ENCODE data around the gene STK38L. TPM values are rescaled to one million over a fixed set of nuclear protein-coding genes. Genes with fewer than 3 reads are reported as not detected.
A peak's percentile ranks its signal among the peaks of the same experiment; 100 is the strongest.

Gene STK38L
- total and polyA plus RNA-seq, 12 donors = 10.2 to 298 (median 21.0) TPM

DNA sequence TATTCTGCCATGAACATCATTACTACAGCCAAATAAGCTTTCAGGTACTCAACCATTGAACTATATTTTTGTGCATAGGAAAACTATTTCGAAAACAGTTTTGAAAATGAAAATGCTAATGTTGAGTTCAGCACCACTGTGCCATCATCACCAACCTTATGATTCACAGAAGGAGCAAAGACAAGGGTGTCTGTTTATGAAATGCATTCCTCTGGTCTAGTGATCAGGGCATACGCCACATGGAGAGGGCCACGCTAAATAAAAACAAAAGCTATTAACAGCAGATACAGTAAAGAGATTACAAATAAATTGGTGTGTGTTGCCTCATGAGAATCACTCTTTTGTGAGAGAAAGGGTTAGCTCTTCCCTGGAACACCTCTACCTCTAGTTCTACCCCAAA, 45.3 kb downstream of the STK38L start:
- Histone ChIP-seq H3K27me3 (no peaks in the 10 kb centered on the region), H3K4me3 (no peak overlapping the region), H3K9me3 (replicated peaks in 1 of 3) (no peaks in the 10 kb centered on the region), H3K4me1 (replicated peaks in 1 of 2) (peaks cover 42 to 58% of the 10 kb centered on the region in 2 donors), H3K36me3 (replicated peaks in 1 of 2) (no peaks in the 10 kb centered on the region), H3K27ac (no peak overlapping the region)
- no peak for TF ChIP-seq POLR2A (IDR thresholded peaks at IDR 0.05)
- TF ChIP-seq, protein P1, sequence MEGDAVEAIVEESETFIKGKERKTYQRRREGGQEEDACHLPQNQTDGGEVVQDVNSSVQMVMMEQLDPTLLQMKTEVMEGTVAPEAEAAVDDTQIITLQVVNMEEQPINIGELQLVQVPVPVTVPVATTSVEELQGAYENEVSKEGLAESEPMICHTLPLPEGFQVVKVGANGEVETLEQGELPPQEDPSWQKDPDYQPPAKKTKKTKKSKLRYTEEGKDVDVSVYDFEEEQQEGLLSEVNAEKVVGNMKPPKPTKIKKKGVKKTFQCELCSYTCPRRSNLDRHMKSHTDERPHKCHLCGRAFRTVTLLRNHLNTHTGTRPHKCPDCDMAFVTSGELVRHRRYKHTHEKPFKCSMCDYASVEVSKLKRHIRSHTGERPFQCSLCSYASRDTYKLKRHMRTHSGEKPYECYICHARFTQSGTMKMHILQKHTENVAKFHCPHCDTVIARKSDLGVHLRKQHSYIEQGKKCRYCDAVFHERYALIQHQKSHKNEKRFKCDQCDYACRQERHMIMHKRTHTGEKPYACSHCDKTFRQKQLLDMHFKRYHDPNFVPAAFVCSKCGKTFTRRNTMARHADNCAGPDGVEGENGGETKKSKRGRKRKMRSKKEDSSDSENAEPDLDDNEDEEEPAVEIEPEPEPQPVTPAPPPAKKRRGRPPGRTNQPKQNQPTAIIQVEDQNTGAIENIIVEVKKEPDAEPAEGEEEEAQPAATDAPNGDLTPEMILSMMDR (IDR thresholded peaks at IDR 0.05) = no peak
- 92 to 95% (median 95%) methylated on average over 3 of the region's 3 CpGs for WGBS, 4 donors
- intact Hi-C loops (cut with DNase I) = no loop called here
- no peak for DNase-seq

DNA sequence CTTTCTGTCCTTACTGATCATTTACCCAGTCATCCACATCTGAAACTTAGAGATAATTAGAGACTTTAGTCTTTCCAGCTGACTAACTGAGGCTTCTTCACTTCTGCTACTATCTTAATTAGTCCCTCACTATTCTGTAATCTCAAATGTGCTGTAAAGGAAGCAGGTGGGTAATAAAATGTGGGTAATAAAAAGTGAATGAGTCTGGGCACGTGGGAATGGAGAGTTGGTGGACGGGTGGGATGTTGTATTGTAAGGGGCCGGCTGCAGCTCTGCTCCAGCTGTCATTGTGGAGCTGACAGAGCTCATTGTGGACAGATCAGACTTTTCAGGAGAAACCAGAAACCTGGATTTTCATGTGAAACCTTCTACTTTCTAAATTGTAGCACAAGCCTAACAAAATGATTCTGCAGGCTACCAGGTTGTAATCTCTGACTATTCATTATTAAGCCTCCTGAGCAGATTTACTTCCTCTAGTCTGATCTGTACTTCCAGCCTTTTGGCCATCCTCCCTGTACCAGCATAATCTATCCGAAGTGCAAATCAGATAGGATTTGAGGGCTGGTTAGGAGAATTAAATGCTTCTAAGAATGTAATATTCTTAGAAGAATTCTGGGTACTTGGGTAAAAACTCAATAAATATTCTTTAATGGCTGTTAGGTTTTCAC, 46.5 kb downstream of the STK38L start:
- H3K36me3 ChIP-seq (replicated peaks in 1 of 2) = no peaks in the 10 kb centered on the region
- WGBS, 4 donors = 80 to 85% (median 82%) methylated on average over 4 of the region's 4 CpGs
- H3K27ac ChIP-seq = no peak overlapping the region
- H3K4me3 ChIP-seq = no peak overlapping the region
- H3K27me3 ChIP-seq = no peaks in the 10 kb centered on the region
- intact Hi-C loops (cut with DNase I) = loop anchor here in 1 of 2 donors (10.0 kb wide), 1 partner anchor 276 kb away; the partner anchor contains the start of gene TM7SF3
- TF ChIP-seq POLR2A (IDR thresholded peaks at IDR 0.05) = no peak
- TF ChIP-seq, protein P1 (IDR thresholded peaks at IDR 0.05) = no peak
- no peaks in the 10 kb centered on the region for H3K9me3 ChIP-seq (replicated peaks in 1 of 3)
- no peak for DNase-seq
- H3K4me1 ChIP-seq (replicated peaks in 1 of 2) = peaks cover 38 to 53% of the 10 kb centered on the region in 2 donors

DNA sequence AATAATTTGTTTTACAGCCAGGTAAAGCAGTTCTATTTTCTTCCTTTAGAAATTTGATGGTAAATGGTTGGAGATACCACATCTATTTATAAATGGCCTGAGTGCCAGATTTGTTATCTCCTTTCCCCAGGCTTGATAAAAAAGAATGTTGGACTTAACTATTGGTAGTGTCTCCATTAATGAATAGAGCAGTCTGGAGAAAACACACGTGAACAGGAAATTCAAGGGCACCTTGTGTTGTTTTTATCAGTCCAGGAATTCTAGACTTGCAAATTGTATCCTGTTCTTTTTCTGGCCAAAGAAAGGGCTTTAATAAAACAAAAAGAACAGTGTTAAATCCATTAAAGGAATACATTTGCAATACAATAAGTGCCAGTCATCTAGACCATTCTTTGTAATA, 47.8 kb downstream of the STK38L start:
- no peak for DNase-seq
- intact Hi-C loops (cut with DNase I) = loop anchor here in 1 of 2 donors (10.0 kb wide), 1 partner anchor 277 kb away; the partner anchor contains the start of gene TM7SF3
- Histone ChIP-seq H3K9me3 (replicated peaks in 1 of 3) (no peaks in the 10 kb centered on the region), H3K27me3 (no peaks in the 10 kb centered on the region), H3K4me3 (no peak overlapping the region), H3K4me1 (replicated peaks in 1 of 2) (peaks cover 38 to 51% of the 10 kb centered on the region in 2 donors), H3K27ac (peak overlapping the region in 3 of 5 donors; percentile 1 to 46 (median 29)), H3K36me3 (replicated peaks in 1 of 2) (no peaks in the 10 kb centered on the region)
- WGBS, 4 donors = 18 to 21% (median 19%) methylated on average over 1 of the region's 1 CpG
- TF ChIP-seq, protein P1 (IDR thresholded peaks at IDR 0.05) = no peak
- no peak for TF ChIP-seq POLR2A (IDR thresholded peaks at IDR 0.05)

DNA sequence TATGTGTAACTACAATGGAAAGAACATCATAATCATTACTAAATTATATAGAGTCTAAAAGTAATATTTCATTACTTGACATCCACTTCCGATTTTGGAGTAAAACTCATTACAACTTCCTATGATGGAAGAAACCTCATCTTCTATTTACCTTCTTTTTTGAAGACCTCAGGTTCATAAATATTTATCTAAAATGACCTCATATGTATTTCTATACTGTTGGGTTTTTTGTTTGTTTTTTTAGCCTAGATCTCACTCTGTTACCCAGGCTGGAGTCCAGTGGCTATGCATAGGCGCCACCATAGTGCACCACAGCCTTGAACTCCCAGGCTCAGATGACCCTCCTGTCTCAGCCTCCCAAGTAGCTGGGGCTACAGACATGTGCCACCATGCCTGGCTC, 48.6 kb downstream of the STK38L start:
- no peaks in the 10 kb centered on the region for H3K36me3 ChIP-seq (replicated peaks in 1 of 2)
- intact Hi-C loops (cut with DNase I) = loop anchor here in 1 of 2 donors (10.0 kb wide), 1 partner anchor 278 kb away; the partner anchor contains the start of gene TM7SF3
- peaks cover 38 to 51% of the 10 kb centered on the region in 2 donors for H3K4me1 ChIP-seq (replicated peaks in 1 of 2)
- H3K4me3 ChIP-seq = no peak overlapping the region
- H3K27ac ChIP-seq = peak overlapping the region in 3 of 5 donors; percentile 46 to 68 (median 51)
- no peaks in the 10 kb centered on the region for H3K27me3 ChIP-seq
- 66 to 86% (median 74%) methylated on average over 2 of the region's 2 CpGs for WGBS, 4 donors
- DNase-seq = no peak
- TF ChIP-seq, protein P1 (IDR thresholded peaks at IDR 0.05) = no peak
- TF ChIP-seq POLR2A (IDR thresholded peaks at IDR 0.05) = no peak
- no peaks in the 10 kb centered on the region for H3K9me3 ChIP-seq (replicated peaks in 1 of 3)

Data from adrenal gland (tissue), 12 donors.